ENCODE measurements around the gene IL4. TPM values are rescaled to one million over a fixed set of nuclear protein-coding genes. Genes with fewer than 3 reads are reported as not detected.
"Not testable (repeated sequence)": the region's sequence is repeated elsewhere in the genome, so short reads cannot be mapped to it uniquely, and the experiment has no call there.

Gene IL4
- not detected for total RNA-seq

DNA sequence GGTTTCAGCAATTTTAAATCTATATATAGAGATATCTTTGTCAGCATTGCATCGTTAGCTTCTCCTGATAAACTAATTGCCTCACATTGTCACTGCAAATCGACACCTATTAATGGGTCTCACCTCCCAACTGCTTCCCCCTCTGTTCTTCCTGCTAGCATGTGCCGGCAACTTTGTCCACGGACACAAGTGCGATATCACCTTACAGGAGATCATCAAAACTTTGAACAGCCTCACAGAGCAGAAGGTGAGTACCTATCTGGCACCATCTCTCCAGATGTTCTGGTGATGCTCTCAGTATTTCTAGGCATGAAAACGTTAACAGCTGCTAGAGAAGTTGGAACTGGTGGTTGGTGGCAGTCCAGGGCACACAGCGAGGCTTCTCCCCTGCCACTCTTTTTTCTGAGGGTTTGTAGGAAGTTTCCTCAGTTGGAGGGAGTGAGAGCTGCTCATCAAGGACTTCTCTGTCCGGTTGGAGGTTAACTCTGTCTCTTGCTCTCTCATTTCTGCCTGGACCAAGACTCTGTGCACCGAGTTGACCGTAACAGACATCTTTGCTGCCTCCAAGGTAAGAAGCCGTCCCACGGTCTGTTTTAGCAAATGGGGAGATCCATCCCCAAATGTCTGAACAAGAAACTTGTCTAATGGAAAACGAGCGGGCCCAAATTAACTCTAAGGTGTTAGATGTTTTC is at the start of gene IL4:
IL4 (plus strand) TSS at position 51 of the 692 bp plus-strand sequence; CDS start at position 113, 62 bp downstream.
- no peak for DNase-seq (ENCODE audit: low spot score)

DNA sequence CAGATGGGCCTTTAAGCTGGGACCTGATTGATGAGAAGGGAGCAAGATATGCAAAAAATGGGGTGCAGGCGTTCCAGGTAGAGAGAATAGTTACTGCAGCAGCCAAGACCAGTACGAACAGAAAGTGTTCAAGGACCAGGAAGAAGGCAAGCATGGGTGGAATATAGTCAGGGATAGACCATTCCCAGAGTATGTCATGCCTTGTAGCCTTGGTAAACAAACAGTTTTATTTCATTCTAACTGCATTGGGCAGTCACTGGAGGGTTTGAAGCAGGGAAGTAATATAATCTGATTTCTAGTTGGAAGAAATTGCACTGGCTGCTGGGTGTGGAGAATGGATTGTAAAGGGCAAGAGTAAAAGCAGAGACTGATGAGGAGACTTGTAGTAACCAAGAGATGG is 46.3 kb upstream of the IL4 start:
- DNase-seq (ENCODE audit: low spot score): no peak

DNA sequence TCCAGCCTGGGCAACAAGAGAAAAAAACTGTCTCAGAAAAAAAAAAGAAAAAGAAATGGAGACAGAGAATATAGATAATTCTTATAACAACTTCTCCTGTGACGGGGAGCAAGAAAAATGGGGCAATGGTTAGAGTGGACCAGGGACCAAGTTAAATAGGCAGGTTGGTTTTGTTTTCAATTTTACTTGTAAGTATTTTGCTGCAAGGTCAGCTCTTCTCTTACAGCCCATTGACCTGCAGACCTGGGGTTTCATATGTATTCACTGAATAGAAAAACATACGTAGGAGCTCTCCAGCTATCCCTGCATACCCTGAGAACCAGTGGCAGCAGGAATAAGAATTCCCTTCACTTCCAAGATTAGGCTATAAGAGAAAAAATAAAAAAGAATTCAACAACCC is 45.0 kb upstream of the IL4 start:
- no peak for DNase-seq (ENCODE audit: low spot score)

DNA sequence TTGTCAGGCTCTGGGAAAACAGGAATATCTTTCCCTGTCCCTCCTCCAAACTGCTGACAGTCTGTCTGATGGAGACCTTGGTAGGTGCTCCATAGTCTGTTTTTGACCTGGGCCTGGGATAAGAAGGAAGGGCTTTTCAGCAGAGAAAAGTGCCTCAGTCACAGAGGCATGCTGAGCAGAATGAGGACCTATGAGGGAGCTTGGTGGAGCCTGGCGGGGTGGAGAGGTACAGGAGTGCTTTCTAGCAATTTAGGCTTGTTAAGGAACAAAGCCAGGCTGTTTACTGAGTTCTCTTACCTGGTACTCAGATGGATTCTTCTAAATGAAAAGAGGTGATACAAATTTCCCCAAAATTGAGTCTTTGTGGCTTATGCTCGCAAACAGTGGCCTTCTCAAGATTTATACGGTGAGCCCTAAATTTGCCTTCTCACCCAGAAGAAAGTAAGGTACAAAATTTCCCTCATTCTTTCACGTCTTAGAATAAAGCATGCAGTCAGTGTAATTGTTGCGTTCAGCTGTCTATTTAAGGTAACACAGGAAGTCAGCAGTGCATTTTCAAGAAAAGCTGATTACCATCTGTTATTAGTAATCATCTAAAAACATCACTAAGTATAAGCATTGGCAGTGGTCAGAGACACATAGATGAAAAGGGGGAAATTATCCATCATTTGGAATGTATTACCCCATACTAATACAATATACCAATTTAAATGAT is 44.4 kb upstream of the IL4 start:
- no peak for DNase-seq (ENCODE audit: low spot score)

DNA sequence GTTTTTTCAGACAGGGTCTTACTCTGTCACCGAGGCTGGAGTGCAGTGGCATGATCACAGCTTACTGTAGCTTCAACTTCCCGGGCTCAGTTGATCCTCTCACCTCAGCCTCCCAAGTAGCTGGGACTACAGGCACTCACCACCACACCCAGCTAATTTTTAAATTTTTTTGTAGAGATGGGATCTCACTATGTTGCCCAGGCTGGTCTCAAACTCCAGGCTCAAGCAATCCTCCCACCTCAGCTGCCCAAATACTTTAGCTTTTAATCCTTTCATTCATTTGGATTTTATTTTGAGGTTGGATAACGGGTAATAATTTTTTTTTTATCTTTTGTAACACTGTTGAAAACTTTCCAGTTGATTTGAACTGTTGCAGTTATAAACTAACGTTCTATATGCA is 40.2 kb upstream of the IL4 start:
- not testable (repeated sequence) for DNase-seq (ENCODE audit: low spot score)

DNA sequence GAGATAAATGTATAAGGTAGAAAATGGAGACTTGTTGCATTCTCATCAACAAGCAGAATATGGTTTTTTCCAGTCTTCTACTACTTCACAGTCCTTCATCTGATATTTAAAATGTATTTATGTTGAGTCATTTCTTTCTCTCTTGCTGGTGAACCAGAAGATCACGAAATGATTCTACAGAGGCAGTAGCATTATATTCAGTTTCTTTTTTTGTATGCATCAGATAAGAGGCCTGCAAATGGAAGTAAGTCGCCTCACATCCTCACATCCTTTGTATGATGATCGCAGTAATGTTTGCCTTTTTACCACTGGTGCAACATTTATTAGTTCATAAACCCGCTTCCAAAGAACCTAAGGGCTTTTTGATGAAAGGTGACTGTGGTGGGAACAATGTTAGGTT is 37.9 kb upstream of the IL4 start:
- no peak for DNase-seq (ENCODE audit: low spot score)

DNA sequence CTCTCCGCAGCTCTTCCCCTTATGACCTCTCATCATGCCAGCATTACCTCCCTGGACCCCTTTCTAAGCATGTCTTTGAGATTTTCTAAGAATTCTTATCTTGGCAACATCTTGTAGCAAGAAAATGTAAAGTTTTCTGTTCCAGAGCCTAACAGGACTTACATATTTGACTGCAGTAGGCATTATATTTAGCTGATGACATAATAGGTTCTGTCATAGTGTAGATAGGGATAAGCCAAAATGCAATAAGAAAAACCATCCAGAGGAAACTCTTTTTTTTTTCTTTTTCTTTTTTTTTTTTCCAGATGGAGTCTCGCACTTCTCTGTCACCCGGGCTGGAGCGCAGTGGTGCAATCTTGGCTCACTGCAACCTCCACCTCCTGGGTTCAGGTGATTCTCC is 36.5 kb upstream of the IL4 start:
- no peak for DNase-seq (ENCODE audit: low spot score)

DNA sequence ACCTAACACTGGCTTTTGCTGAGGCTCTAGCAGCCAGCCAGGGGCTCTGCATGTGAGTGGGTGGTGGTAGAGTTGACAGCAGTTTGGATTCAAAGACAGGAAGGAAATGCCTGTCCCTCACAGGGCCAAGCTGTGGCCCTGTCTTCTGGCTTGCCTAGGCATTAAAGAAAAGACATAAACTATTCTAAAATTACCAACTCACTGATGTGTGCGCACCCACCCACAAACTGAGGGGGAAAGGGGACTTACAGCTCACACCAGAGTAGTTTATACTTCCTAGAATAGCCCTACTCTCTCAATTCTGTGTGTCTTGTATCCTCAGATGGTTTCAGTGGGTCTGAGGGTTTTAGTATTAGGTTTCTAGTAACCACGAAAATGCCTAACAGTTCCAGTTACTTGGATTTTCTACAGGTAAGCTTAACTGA is 34.1 kb upstream of the IL4 start:
- DNase-seq (ENCODE audit: low spot score): no peak

DNA sequence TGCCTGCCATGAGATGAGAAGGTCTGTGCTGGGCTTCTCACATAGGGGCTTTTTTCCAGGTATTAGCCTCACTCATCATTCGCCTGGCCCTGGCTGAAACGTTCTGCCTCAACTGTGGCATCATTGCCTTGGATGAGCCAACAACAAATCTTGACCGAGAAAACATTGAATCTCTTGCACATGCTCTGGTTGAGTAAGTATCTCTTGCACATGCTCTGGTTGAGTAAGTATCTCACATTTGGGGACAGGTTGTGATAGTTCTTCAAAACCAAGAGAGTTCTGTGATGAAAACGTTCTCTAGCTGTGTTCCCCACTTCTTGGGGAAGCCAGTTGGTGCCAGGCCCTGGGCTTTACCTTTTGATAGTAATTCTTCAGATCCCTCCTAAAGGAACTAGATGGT is 33.2 kb upstream of the IL4 start:
- DNase-seq (ENCODE audit: low spot score): no peak

DNA sequence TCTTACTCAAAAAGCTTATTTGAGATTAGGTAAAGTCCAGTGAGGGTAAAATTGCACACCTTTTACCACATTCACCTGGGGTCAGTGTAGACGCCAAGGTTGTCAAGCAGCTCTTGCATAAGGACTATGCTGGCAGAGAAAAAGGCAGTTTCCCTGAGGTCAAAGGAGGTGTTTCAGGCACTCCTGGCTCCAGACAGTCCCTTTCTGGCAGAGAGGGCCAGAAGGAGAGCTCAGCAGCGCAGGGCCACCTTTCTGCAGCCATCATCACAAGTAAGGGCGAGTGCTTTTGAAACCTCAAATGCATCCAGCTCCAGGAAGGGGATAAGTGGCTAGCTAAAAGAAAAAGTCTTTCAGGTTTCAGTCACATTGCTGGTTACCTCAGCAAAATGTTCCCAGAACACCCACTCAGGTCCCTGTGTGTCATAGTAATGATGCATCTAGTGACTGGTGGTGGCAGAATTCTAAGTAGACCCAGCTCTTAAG is 32.5 kb upstream of the IL4 start:
- DNase-seq (ENCODE audit: low spot score): no peak

DNA sequence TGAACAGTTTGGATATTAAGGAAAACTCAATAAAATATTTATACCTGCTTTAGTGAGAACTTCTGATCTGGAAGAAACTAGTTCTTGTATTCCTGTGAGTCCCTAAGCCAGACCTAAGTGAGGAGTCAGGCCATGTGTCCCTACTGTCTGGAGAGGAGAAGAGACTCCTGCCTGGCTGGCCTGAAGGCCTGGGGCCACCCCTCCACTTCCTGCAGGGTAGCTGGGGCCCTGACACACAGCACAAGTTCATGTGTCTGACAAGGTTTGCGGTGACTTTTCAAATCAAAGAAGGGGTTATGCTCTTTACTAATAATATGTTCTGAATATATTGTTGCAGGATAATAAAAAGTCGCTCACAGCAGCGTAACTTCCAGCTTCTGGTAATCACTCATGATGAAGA is 31.9 kb upstream of the IL4 start:
- no peak for DNase-seq (ENCODE audit: low spot score)

DNA sequence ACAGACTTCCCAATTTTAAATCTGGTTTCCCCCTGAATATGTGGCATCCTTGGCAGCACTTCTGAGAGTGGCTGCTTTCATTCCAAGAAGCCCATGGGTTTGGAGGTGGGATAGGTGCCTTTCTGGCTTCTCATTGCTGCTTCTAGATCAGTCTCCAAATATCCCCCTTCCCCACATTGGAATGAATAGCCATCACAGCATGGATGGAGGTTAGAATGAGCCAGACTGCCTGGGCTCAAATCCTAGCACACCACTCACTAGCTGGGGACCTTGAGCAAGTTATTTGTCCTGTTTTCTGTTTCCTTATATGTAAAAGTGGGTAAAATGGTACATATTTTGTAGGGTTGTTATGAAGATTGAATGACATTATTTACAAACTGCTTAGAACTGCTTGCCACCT is 29.6 kb upstream of the IL4 start:
- DNase-seq (ENCODE audit: low spot score): no peak

DNA sequence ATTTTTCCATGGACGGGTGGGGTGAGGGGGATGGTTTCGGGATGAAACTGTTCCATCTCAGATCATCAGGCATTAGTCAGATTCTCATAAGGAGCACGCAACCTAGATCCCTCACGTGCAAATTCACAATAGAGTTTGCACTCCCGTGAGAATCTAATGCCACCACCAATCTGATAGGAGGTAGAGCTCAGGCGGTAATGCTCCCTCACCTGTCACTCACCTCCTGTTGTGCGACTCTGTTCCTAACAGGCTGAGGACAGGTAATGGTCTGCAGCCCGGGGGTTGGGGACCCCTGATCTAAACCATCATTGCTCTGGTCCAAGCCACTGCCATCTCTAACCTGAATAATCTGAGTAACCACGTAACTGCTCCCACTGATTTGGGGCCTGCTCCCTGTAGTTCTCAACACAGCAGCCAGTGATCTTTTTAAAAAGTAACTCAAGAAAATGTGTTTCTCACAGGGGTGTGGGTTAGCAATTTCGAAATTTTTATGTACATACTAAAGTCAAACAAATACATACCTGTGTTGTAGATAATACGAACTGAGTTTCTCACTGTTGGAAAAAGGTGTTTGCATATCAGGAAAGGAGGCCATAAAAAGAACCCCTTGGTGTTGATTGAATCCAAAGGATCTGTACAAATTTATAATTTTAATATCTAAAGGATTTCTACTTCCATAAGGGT is 27.1 kb upstream of the IL4 start:
- no peak for DNase-seq (ENCODE audit: low spot score)

DNA sequence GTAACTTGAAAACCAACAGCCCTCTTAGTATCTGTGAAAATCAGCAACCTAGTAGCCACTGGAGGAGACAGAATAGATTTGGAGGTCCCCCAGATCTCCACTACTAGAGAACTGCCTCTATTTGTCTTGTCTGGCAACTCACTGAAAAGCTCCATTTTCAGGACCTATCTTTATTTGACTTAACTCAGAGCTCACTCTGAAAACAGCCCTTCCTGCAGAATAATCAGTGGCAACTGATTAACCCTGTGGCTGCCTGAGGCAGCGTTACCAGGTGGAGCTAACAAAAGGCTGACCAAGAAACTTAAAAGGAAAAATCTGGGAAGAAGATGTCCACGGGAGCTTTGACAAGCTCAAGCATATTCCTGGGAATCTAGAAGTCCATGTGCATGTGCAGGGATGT is 26.3 kb upstream of the IL4 start:
- no peak for DNase-seq (ENCODE audit: low spot score)

DNA sequence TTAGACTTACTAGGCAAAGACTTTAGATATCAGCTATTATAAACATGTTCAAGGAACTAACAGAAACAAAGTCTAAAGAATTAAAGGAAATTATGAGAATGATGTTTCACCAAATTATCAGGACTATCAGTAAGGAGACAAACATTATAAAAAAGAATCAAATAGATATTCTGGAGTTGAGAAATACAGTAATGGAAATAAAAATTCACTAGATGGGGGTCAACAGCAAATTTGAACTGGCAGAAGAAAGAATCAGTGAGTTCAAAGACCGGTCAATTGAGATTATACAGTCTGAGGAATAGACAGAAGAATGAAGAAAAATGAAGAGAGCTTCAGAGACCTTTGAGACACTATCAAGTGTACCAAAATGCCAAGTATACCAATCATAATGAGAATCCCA is 25.4 kb upstream of the IL4 start:
- no peak for DNase-seq (ENCODE audit: low spot score)

DNA sequence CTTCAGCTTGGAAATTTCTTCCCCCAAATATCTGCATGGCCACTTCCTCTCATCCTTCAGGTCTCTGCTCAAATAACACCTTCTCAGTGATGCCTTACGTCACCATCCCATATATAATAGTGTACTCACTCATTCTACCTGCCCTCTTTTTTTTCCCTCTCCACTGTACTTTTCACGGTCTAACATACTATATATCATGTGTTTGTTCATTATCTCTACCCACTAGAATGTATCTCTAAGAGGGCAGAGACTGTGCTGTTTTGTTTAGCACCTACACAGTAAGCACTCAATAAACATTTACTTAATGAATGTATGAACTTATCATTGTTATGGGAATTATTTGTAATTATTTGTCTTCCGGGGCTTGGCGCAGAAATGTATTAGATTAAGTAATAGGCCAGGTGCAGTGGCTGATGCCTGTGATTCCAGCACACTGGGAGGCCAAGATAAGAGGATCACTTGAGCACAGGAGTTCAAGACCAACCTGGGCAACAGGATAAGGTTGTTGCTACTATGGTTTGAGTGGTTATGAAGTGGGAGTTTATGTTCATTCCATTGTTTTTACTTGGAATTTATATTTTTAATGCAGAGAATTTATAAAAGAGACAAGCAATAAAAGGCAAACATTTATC is 21.8 kb upstream of the IL4 start:
- DNase-seq (ENCODE audit: low spot score): no peak

DNA sequence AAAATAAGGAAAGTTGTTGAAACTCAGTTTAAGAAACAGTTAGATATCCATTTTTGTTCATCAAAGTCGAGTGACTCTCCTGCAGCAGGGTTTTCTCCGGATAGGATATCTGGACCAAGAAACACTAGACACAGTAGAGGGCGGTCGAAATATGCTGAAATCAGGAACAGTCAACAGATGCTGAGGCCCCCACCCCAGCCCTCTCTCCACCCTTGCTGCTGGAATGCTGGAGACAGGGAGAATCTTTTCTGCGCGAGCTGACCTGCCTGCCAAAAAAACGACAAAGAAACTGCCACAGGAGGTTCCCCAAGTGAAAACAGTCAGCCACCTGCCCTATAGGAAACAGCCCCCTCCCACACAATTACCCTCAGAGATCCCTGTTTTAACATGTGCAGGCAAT is 20.1 kb upstream of the IL4 start:
- no peak for DNase-seq (ENCODE audit: low spot score)

DNA sequence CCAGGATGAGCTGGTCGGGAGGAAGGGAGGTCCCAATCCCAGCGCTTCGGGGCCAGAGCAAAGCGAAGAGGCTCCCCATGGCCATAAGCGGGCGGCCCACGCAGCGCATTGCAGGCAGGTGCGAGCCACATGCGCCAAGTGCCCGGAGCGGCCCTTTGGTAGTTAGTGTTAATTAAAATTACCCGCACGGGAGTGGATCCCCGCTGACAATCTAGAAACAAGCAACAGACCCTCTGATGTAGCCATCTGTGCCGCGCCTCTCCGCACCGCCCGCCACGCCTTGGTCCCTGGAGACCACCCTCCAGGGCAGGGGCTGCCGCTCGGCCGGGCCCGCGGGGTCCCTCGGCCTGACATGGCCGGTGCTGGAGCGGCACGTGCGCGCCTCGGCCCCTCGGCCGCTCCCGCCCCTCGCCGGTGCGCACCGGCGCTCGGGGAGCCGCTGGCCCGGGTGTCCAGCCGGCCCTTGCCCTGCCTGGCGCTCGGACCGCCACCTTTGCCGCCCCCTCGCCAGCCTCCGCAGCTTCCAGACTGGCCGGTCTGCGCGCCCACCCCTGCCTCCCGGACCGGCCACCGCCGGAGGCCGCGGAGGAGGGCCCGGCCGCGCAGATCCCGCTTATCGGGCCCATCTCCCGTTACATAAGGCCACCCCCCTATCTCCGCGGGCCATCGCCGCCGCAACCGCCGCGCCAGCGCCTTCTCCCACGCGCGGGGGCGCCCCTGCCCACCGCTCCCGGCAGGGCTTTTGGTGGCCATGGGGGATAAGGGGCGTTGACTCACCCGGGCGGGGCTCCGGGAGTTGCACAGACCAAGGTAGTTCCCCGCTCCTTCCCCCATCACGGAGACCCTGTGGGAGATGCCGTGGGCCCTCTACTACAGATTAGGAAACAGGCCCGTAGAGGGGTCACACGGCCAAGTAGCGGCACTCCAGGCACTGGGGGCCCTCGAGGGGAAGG is 17.7 kb upstream of the IL4 start:
- no peak for DNase-seq (ENCODE audit: low spot score)

DNA sequence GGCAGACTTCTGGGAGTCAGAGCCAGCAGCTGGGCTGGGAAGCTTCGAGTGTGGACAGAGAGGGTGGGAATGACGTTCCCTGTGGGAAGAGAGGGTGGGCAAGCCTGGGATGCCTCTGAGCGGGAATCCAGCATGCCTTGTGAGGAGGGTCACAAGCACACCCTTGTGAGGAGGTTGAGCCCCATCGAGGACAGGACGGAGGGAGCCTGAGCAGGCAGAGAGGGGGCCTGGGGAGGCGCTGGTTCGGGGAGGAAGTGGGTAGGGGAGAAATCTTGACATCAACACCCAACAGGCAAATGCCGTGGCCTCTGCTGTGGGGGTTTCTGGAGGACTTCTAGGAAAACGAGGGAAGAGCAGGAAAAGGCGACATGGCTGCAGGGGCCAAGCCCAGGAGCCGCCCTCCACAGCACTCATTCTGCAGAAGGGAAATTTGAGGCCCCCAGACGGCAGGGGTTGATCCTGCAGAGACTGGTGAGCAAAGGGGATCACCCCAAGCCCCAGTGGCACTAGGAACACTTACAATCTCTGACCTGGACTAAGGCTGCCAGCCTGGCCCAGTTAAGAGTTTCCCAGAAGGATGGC is 16.9 kb upstream of the IL4 start:
- DNase-seq (ENCODE audit: low spot score): no peak

DNA sequence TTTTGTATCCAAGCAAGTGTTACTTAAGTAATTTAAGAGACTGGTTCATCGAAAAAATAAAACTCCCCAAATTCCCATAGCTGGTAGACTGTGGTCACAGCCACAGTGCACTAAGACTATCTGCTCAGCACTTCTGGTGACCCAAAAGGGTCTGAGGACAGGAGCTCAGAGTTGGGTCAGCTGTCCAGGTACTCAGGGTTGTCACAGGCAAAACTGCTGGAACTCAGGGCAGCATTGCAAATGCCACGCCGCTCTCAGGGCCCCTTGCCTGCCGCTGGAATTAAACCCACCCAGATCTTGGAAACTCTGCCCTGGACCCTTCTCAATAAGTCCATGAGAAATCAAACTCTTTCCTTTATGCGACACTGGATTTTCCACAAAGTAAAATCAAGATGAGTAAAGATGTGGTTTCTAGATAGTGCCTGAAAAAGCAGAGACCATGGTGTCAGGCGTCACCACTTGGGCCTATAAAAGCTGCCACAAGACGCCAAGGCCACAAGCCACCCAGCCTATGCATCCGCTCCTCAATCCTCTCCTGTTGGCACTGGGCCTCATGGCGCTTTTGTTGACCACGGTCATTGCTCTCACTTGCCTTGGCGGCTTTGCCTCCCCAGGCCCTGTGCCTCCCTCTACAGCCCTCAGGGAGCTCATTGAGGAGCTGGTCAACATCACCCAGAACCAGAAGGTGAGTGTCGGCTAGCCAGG is 16.0 kb upstream of the IL4 start, which contains the start of gene IL13:
IL13 (plus strand) TSS at position 498 of the 705 bp plus-strand sequence; CDS start at position 512, 14 bp downstream.
- DNase-seq (ENCODE audit: low spot score): no peak

All from mucosa of gallbladder (tissue), 1 donor.